Choroid plexus epithelial cell (primary cell): Measurements from ENCODE around the gene TMEM182.

Experiments
- DNase-seq: peaks from one replicate; pipeline ENCODE4 v3.0.0-alpha.2; 2010; ENCODE audit warnings: low read depth
- H3K4me3 ChIP-seq: 2 replicates; pipeline ENCODE4 v1.5.1; 2011; ENCODE audit warnings: low read depth, mild to moderate bottlenecking, control low read depth, low read length, moderate library complexity
- TF ChIP-seq, protein P1 (sequence below): conservative IDR thresholded peaks from 2 replicates; pipeline ENCODE4 v1.5.1; 2011; ENCODE audit warnings: low read depth, mild to moderate bottlenecking, control low read depth, inconsistent platforms, low read length, moderate library complexity

Gene TMEM182

DNA sequence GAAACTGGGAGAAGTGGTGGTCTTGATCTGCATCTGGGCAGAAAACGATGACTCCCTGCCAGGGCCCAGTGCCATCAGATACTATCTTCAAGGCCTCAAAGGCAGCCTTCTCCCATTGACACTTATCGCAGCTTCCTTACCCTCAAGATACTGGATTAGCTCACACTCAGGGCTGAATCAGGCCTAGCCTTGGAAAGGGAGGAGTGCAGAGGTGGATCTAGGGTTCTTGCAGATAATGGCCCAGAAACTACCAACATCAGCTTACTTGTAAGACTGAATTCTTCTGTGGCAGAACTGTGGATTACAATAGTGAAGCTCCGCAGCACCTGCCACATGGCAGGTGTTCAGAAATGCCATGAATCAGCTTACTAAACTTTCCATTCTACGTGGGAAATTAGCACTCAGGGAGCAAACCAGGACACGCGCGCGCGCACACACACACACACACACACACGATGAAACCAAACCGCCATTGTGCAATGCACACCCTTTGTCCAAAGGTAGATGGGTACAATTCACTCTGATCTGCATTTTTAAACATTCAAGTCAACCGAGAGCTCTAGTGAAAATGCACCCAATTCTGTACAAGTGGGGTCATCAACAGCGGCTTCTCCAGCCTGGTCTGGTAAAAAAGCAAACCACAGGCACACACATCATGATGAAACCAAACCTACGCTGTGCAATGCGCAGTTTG lies 26.3 kb upstream of the TMEM182 start:
- peak; percentile 19 for DNase-seq
- TF ChIP-seq, protein P1, sequence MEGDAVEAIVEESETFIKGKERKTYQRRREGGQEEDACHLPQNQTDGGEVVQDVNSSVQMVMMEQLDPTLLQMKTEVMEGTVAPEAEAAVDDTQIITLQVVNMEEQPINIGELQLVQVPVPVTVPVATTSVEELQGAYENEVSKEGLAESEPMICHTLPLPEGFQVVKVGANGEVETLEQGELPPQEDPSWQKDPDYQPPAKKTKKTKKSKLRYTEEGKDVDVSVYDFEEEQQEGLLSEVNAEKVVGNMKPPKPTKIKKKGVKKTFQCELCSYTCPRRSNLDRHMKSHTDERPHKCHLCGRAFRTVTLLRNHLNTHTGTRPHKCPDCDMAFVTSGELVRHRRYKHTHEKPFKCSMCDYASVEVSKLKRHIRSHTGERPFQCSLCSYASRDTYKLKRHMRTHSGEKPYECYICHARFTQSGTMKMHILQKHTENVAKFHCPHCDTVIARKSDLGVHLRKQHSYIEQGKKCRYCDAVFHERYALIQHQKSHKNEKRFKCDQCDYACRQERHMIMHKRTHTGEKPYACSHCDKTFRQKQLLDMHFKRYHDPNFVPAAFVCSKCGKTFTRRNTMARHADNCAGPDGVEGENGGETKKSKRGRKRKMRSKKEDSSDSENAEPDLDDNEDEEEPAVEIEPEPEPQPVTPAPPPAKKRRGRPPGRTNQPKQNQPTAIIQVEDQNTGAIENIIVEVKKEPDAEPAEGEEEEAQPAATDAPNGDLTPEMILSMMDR: no peak
- H3K4me3 ChIP-seq: peak overlapping the region; percentile 93

- H3K4me3 ChIP-seq: peak overlapping the region; percentile 93
- no peak for DNase-seq
- TF ChIP-seq, protein P1: no peak
Measured at GRCh38 chr2:102736110-102736409, 25.8 kb upstream of the TMEM182 start.

- DNase-seq: peak; percentile 67
- H3K4me3 ChIP-seq: peak overlapping the region; percentile 93
- TF ChIP-seq, protein P1: peak; percentile 33
Measured at GRCh38 chr2:102736410-102737409, 25.1 kb upstream of the TMEM182 start.

DNA sequence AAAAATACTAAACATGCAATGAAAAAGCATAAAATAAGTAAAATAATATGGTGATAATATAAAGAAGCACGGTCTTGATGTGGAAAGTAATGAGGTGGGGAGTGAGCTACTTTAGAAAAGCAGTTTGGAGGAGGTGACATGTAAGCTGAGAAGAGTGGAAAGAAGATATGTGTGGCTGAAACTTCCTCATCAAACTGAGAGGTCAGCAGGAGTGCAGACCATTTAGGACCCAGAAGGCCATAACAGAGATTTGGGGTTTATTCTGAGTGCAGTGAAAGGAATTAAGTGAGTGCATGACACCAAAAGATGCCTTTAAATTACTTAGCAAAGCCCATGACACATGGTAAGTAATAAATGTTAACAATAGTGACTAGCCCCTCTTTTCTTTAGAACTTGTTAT lies 24.4 kb upstream of the TMEM182 start:
- TF ChIP-seq, protein P1: no peak
- H3K4me3 ChIP-seq: peak overlapping the region; percentile 93
- DNase-seq: no peak

- TF ChIP-seq, protein P1: no peak
- no peak for DNase-seq
- H3K4me3 ChIP-seq: no peak overlapping the region
Measured at GRCh38 chr2:102743259-102743658, 18.6 kb upstream of the TMEM182 start.

DNA sequence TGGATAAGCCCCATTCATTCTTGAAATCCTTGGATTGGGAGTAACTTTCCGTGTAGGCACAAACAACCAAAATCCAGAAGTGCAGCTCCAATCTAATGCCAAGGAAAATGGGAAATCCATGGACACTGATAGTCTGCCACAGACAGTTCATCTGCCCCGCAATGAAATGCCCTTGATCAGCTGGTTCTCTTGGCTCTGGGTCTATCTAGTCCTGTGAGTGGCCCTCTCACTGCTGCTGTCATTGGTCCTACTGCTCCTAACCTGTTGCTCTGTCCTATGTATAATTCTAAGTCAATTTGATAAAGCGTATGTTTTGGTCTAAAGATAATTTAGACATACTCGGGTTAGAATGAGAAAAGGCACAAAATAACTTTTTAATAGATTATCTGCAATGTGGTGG lies 13.7 kb upstream of the TMEM182 start:
- DNase-seq: no peak
- H3K4me3 ChIP-seq: no peak overlapping the region
- TF ChIP-seq, protein P1: no peak
